ENCODE measurements around the gene TNIP1. TPM values are rescaled to one million over a fixed set of nuclear protein-coding genes. Genes with fewer than 3 reads are reported as not detected.

The TNIP1 gene
- total and polyA plus RNA-seq, 2 experiments from 2014 or later = 57.0 to 64.6 TPM

DNA sequence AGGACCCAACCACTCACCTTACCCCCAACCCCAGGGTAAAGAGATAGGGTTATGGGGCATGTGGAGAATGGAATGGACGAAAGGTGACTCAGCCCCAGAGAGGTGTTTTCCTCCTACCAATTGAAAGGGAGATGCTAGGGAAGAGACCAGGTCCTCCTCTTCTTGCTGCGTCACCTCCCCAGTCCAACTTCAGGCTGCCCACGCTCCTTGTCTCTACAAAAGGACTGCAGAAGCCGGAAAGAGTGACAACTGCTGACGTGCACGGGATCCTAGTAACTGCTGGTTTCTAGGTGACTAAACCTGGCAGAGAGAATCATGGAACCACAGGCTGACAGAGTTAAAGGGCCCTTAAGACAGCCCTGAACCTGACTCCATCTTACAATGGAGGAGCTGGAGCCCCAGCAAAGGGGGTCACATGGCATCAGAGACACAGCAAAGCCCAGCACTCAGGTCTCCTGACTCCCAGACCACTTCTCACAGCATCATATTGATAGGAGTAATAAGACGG, 58.3 kb downstream of the TNIP1 start:
- H3K27me3 ChIP-seq = no peaks in the 10 kb centered on the region
- no peak for DNase-seq (ENCODE audit: low spot score)
- no peak overlapping the region for H3K27ac ChIP-seq
- H3K4me3 ChIP-seq = no peak overlapping the region
- no peak overlapping the region for H3K4me2 ChIP-seq
- no peaks in the 10 kb centered on the region for H3K9me2 ChIP-seq (replicated peaks; ENCODE audit: insufficient read depth)
- no peaks in the 10 kb centered on the region for H3K79me2 ChIP-seq
- H2AFZ ChIP-seq = no peak overlapping the region
- 89% methylated on average over 7 of the region's 7 CpGs for WGBS (ENCODE audit: low lambda C conversion rate, missing lambda C conversion rate)
- H4K20me1 ChIP-seq (ENCODE audit: insufficient read depth, poor library complexity, severe bottlenecking) = no peaks in the 10 kb centered on the region
- no peaks in the 10 kb centered on the region for H3K36me3 ChIP-seq (replicated peaks; ENCODE audit: insufficient read depth, low read depth)
- TF ChIP-seq EZH2 (IDR thresholded peaks at IDR 0.05; ENCODE audit: borderline replicate concordance) (no peak), EZH2phosphoT487 (IDR thresholded peaks at IDR 0.05; ENCODE audit: low read depth, severe bottlenecking, unreplicated experiment) (no peak)
- TF ChIP-seq, protein P1, sequence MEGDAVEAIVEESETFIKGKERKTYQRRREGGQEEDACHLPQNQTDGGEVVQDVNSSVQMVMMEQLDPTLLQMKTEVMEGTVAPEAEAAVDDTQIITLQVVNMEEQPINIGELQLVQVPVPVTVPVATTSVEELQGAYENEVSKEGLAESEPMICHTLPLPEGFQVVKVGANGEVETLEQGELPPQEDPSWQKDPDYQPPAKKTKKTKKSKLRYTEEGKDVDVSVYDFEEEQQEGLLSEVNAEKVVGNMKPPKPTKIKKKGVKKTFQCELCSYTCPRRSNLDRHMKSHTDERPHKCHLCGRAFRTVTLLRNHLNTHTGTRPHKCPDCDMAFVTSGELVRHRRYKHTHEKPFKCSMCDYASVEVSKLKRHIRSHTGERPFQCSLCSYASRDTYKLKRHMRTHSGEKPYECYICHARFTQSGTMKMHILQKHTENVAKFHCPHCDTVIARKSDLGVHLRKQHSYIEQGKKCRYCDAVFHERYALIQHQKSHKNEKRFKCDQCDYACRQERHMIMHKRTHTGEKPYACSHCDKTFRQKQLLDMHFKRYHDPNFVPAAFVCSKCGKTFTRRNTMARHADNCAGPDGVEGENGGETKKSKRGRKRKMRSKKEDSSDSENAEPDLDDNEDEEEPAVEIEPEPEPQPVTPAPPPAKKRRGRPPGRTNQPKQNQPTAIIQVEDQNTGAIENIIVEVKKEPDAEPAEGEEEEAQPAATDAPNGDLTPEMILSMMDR (IDR thresholded peaks at IDR 0.05; ENCODE audit: poor library complexity) = no peak
- H3K9me3 ChIP-seq (ENCODE audit: low read depth) = no peaks in the 10 kb centered on the region
- H3K4me1 ChIP-seq (ENCODE audit: insufficient read depth) = no peaks in the 10 kb centered on the region

DNA sequence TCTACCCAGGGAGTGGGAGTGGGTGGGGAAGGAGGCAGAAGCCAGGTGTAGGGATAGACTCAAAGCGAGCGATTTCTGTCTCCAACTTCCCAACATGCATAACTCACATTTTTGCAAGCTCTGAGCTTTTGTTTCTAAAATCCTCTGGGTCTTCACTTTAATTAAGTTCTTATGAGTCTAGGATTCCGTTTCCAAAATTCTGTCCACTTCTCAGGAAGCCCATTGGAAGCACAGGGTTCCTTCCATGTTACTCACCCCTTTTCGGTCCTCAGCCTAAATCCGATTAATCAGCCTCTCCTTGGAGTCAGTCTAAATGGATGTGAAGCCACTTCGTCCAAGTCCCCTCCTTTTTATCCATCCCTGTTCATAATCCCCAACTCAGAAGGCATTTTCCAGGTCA, 59.1 kb downstream of the TNIP1 start:
- Histone ChIP-seq H3K4me2 (peak overlapping the region; percentile 96), H3K4me1 (ENCODE audit: insufficient read depth) (no peaks in the 10 kb centered on the region), H3K9me2 (replicated peaks; ENCODE audit: insufficient read depth) (no peaks in the 10 kb centered on the region), H3K79me2 (no peaks in the 10 kb centered on the region), H3K27me3 (no peaks in the 10 kb centered on the region), H3K27ac (no peak overlapping the region), H3K9me3 (ENCODE audit: low read depth) (no peaks in the 10 kb centered on the region), H3K36me3 (replicated peaks; ENCODE audit: insufficient read depth, low read depth) (no peaks in the 10 kb centered on the region), H2AFZ (no peak overlapping the region), H4K20me1 (ENCODE audit: insufficient read depth, poor library complexity, severe bottlenecking) (no peaks in the 10 kb centered on the region), H3K4me3 (no peak overlapping the region)
- TF ChIP-seq EZH2phosphoT487 (IDR thresholded peaks at IDR 0.05; ENCODE audit: low read depth, severe bottlenecking, unreplicated experiment) (no peak), EZH2 (IDR thresholded peaks at IDR 0.05; ENCODE audit: borderline replicate concordance) (no peak)
- TF ChIP-seq, protein P1 (IDR thresholded peaks at IDR 0.05; ENCODE audit: poor library complexity) = no peak
- 97% methylated on average over 6 of the region's 6 CpGs for WGBS (ENCODE audit: low lambda C conversion rate, missing lambda C conversion rate)
- no peak for DNase-seq (ENCODE audit: low spot score)

DNA sequence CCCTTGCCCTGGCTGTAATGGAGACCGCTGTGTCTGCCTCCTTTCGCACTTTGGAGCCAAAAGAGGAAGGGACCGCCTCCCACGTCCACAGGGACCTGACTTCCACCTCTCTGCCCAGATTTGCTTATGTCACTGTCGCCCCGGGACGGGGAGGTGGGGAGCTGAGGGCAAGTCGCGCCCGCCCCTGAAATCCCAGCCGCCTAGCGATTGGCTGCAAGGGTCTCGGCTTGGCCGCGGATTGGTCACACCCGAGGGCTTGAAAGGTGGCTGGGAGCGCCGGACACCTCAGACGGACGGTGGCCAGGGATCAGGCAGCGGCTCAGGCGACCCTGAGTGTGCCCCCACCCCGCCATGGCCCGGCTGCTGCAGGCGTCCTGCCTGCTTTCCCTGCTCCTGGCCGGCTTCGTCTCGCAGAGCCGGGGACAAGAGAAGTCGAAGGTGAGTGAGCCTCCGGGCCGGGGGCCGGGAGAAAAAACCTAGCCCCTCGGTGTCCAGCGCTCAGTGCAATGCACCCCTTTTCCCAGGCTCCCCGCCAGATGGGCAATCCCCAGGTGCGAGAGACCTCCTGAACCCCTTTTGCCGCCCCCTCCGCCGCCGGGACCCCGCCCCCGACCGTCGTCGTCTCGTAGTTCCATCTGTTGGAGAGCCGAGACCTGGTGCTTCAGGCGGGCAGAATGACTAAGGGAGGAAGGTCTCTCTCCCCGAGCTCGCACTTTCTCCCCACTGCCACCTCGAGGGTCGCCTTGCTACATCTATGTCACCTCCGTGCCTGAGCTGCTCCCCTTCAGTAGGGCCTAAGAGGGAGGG, 60.3 kb downstream of the TNIP1 start, which contains the start of gene GPX3:
Gene GPX3 (plus strand): TSS at position 288 of the 807 bp plus-strand sequence. CDS start 64 bp downstream, at position 352.
- 1% methylated on average over 36 of the region's 54 CpGs for WGBS (ENCODE audit: low lambda C conversion rate, missing lambda C conversion rate)
- Histone ChIP-seq H4K20me1 (ENCODE audit: insufficient read depth, poor library complexity, severe bottlenecking) (no peaks in the 10 kb centered on the region), H3K79me2 (no peaks in the 10 kb centered on the region), H3K4me2 (peak within 1 kb of the TSS; percentile 96), H3K27ac (no peak within 1 kb of the TSS), H3K9me2 (replicated peaks; ENCODE audit: insufficient read depth) (no peaks in the 10 kb centered on the region), H3K9me3 (ENCODE audit: low read depth) (no peaks in the 10 kb centered on the region), H3K4me1 (ENCODE audit: insufficient read depth) (no peaks in the 10 kb centered on the region), H3K27me3 (no peaks in the 10 kb centered on the region), H2AFZ (peak within 1 kb of the TSS; percentile 73), H3K36me3 (replicated peaks; ENCODE audit: insufficient read depth, low read depth) (no peaks in the 10 kb centered on the region), H3K4me3 (peak within 1 kb of the TSS; percentile 53)
- DNase-seq (ENCODE audit: low spot score) = peak; percentile 84
- TF ChIP-seq EZH2phosphoT487 (IDR thresholded peaks at IDR 0.05; ENCODE audit: low read depth, severe bottlenecking, unreplicated experiment) = no peak
- no peak for TF ChIP-seq EZH2 (IDR thresholded peaks at IDR 0.05; ENCODE audit: borderline replicate concordance)
- TF ChIP-seq, protein P1 (IDR thresholded peaks at IDR 0.05; ENCODE audit: poor library complexity) = no peak
